GM12874 (cell line): ENCODE results near the gene SIPA1L3.

Experiments used
- CTCF ChIP-seq: IDR thresholded peaks from 2 replicates; pipeline ENCODE4 v1.5.1; 2011; ENCODE audit warnings: low read depth, mild to moderate bottlenecking, control low read depth, low read length, moderate library complexity; ENCODE audit not compliant: insufficient read depth

The SIPA1L3 gene

GRCh38 chr19:38228491-38229439 lies 321.8 kb downstream of the SIPA1L3 start:
- no peak for TF ChIP-seq CTCF

GRCh38 chr19:38229585-38230073 lies 322.6 kb downstream of the SIPA1L3 start:
- no peak for TF ChIP-seq CTCF

GRCh38 chr19:38231918-38232317 lies 324.9 kb downstream of the SIPA1L3 start:
- no peak for TF ChIP-seq CTCF

GRCh38 chr19:38233740-38234251 lies 326.8 kb downstream of the SIPA1L3 start:
- TF ChIP-seq CTCF, result peak; percentile 88

- TF ChIP-seq CTCF, result no peak
Observed at GRCh38 chr19:38234615-38235014, 327.6 kb downstream of the SIPA1L3 start.

- no peak for TF ChIP-seq CTCF
Observed at GRCh38 chr19:38239816-38240215, 332.8 kb downstream of the SIPA1L3 start.

GRCh38 chr19:38243279-38243673 lies 336.3 kb downstream of the SIPA1L3 start:
- TF ChIP-seq CTCF, result no peak
